Measurements from ENCODE around the gene RNASEH1. TPM values are rescaled to one million over a fixed set of nuclear protein-coding genes. Genes with fewer than 3 reads are reported as not detected.
A peak's percentile ranks its signal among the peaks of the same experiment; 100 is the strongest.

Gene RNASEH1
- total and polyA plus RNA-seq, 3 experiments from 2014 or later, result 34.4 to 38.1 (median 36.5) TPM

DNA sequence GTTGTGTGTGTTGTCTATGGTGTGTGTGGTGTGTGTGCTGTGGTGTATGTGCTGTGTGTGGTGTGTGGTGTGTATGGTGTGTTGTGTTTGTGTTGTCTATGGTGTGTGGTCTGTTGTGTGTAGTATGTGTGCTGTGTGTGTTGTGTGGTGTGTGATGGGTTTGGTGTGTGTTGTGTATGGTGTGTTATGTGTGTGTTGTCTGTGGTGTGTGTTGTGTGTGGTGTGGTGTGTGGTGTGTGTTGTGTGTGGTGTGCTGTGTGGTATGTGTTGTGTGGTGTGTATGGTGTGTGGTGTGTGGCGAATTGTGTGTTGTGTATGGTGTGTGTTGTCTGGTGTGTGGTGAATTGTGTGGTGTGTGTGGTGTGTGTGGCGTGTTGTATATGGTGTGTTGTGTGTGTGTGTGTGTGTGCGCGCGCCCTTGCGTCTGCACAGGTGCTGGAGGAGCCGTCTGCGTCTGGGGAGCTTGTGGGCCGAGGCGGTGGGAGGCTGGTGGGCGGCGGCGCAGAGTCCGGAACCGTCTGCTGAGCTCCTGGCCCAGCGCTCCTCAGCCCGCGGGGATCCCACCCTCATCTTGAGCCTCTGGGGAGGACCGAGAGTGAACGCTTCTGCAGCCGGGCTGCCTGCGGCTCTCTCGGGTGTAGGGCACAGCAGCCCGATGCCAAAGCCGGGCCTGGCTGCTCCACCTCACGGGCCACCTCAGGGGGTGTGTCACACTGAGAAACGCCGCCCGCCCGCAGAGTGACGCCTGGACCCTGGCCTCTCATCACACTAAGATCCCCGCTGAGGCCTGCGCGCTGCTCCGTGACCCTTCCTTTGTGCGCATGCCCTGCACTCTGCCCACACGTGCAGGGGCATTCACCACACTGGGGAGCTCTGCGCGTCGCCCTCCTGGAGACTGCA, 30.0 kb downstream of the RNASEH1 start:
- no peaks in the 10 kb centered on the region for H3K4me1 Mint-ChIP-seq
- ChIA-PET POLR2A (no interaction called here), CTCF (interaction anchor here (1.4 kb wide), 1 partner anchor 8 kb away, joined by 3 read pairs; no protein-coding TSS in a partner anchor)
- peak overlapping the region in 1 of 8 donors; percentile 54 for H3K27ac Mint-ChIP-seq
- peaks cover 0 to 2% of the 10 kb centered on the region in 2 donors for H3K27me3 Mint-ChIP-seq
- no peaks in the 10 kb centered on the region for H3K36me3 Mint-ChIP-seq
- DNase-seq, result no peak
- no peaks in the 10 kb centered on the region for H3K27me3 ChIP-seq (ENCODE audit: insufficient read depth, low read length, poor library complexity, severe bottlenecking)
- H3K36me3 ChIP-seq (ENCODE audit: insufficient read depth, low read length), result no peaks in the 10 kb centered on the region
- no peaks in the 10 kb centered on the region for H3K4me1 ChIP-seq (ENCODE audit: insufficient read depth, low read length)
- H3K9me3 ChIP-seq (ENCODE audit: low read length), result no peaks in the 10 kb centered on the region
- H3K4me3 Mint-ChIP-seq, result no peak overlapping the region
- H3K9me3 Mint-ChIP-seq, result no peaks in the 10 kb centered on the region
- H3K27ac ChIP-seq (ENCODE audit: low read depth, low read length), result no peak overlapping the region
- no peak overlapping the region for H3K4me3 ChIP-seq (ENCODE audit: low read length)

DNA sequence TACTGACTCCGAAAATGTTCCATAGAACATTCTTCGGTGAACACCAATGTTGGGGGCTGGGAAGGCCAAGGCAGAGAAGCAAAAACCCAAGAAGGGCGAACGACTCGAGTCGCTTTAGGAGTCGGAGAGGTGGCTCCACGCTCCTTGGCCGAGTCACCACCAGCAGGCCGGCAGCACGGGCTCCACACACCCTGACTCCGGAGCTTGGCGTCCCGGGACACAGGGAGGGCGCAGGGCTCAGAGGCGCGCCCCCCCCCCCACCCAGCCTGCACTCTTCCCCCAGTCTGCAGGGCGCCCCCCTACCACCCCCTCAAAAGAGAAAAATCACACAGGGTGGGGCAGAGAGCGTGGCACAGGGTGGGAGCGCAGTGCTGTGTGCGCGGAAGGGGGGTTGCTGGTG, 31.3 kb downstream of the RNASEH1 start:
- Histone ChIP-seq H3K36me3 (ENCODE audit: insufficient read depth, low read length) (no peaks in the 10 kb centered on the region), H3K27ac (ENCODE audit: low read depth, low read length) (no peak overlapping the region), H3K4me1 (ENCODE audit: insufficient read depth, low read length) (no peaks in the 10 kb centered on the region), H3K27me3 (ENCODE audit: insufficient read depth, low read length, poor library complexity, severe bottlenecking) (no peaks in the 10 kb centered on the region), H3K4me3 (ENCODE audit: low read length) (no peak overlapping the region), H3K9me3 (ENCODE audit: low read length) (no peaks in the 10 kb centered on the region)
- H3K36me3 Mint-ChIP-seq, result no peaks in the 10 kb centered on the region
- H3K9me3 Mint-ChIP-seq, result no peaks in the 10 kb centered on the region
- ChIA-PET CTCF (no interaction called here), POLR2A (no interaction called here)
- H3K4me1 Mint-ChIP-seq, result peaks cover under 1 to 2% (median 1%) of the 10 kb centered on the region in 3 donors
- no peak for DNase-seq
- H3K27ac Mint-ChIP-seq, result no peak overlapping the region
- no peak overlapping the region for H3K4me3 Mint-ChIP-seq
- peaks cover 0 to 2% of the 10 kb centered on the region in 2 donors for H3K27me3 Mint-ChIP-seq

DNA sequence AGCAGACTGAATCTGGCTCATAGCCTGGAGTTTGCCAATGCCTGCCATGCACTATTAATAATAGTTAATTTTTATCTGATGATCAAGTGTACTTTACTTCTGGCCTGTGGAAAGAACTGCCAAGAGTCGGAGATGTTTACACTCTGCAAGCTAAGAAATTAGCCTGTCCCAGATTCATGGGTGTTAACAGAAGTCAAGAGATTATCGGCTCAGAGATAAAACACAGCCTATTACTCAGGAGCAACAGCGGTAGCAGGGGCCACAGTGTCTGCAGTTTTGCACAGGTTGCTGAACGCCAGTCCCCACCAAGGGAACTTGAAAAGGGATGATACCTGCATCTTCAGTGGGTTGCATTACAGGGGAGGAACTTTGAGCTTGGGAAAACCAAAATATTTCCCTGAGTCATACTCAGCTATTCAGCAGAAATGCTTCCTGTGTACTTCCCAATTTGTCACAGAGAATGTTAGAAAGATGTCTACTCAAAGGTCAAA, 34.5 kb downstream of the RNASEH1 start:
- peaks cover 0 to 3% (median 0%) of the 10 kb centered on the region in 5 donors for H3K9me3 Mint-ChIP-seq
- H3K9me3 ChIP-seq (ENCODE audit: low read length), result no peaks in the 10 kb centered on the region
- H3K36me3 Mint-ChIP-seq, result peaks cover 0 to 6% (median 0%) of the 10 kb centered on the region in 3 donors
- peaks cover 0 to 9% of the 10 kb centered on the region in 2 donors for H3K27me3 Mint-ChIP-seq
- no peak overlapping the region for H3K27ac Mint-ChIP-seq
- no peaks in the 10 kb centered on the region for H3K27me3 ChIP-seq (ENCODE audit: insufficient read depth, low read length, poor library complexity, severe bottlenecking)
- no peak overlapping the region for H3K4me3 ChIP-seq (ENCODE audit: low read length)
- H3K4me1 ChIP-seq (ENCODE audit: insufficient read depth, low read length), result peaks cover 21% of the 10 kb centered on the region
- CTCF ChIA-PET, result interaction anchor here (1.0 to 1.3 kb wide), 2 partner anchors 11 to 100 kb away, joined by 3 read pairs; no protein-coding TSS in a partner anchor
- POLR2A ChIA-PET, result no interaction called here
- H3K4me1 Mint-ChIP-seq, result peaks cover 24 to 28% (median 24%) of the 10 kb centered on the region in 3 donors
- no peak overlapping the region for H3K27ac ChIP-seq (ENCODE audit: low read depth, low read length)
- no peak for DNase-seq
- no peaks in the 10 kb centered on the region for H3K36me3 ChIP-seq (ENCODE audit: insufficient read depth, low read length)
- no peak overlapping the region for H3K4me3 Mint-ChIP-seq

DNA sequence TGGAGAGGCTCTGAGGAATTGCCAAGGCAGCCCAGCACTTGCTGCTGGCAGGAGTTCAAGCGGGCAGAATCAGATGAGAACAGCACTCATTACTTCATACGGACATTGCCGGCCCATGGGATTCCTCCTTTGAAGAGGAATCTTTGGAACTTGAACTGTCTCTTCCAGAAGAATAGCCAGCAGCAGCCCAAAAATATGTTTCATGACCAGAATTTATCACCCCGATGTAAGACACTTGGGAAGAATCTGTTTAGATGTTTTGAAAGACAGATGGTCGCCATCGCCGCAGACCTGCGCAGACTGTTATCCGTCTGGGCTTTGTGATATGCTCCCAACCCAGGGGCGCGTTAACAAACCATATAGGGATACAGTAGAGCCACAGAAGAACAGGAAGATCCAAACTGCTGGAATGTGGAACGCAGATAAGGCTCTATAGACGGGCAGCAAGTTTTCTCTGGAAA, 35.1 kb downstream of the RNASEH1 start:
- Mint-ChIP-seq H3K4me3 (no peak overlapping the region), H3K9me3 (peaks cover 0 to 3% (median 0%) of the 10 kb centered on the region in 5 donors), H3K27ac (no peak overlapping the region), H3K27me3 (peaks cover 0 to 11% of the 10 kb centered on the region in 2 donors), H3K36me3 (peaks cover 0 to 9% (median 0%) of the 10 kb centered on the region in 3 donors), H3K4me1 (peaks cover 27 to 31% (median 28%) of the 10 kb centered on the region in 3 donors)
- no peak overlapping the region for H3K27ac ChIP-seq (ENCODE audit: low read depth, low read length)
- no peaks in the 10 kb centered on the region for H3K36me3 ChIP-seq (ENCODE audit: insufficient read depth, low read length)
- no peak overlapping the region for H3K4me3 ChIP-seq (ENCODE audit: low read length)
- H3K9me3 ChIP-seq (ENCODE audit: low read length), result no peaks in the 10 kb centered on the region
- DNase-seq, result no peak
- ChIA-PET CTCF (no interaction called here), POLR2A (no interaction called here)
- peaks cover 23% of the 10 kb centered on the region for H3K4me1 ChIP-seq (ENCODE audit: insufficient read depth, low read length)
- no peaks in the 10 kb centered on the region for H3K27me3 ChIP-seq (ENCODE audit: insufficient read depth, low read length, poor library complexity, severe bottlenecking)

DNA sequence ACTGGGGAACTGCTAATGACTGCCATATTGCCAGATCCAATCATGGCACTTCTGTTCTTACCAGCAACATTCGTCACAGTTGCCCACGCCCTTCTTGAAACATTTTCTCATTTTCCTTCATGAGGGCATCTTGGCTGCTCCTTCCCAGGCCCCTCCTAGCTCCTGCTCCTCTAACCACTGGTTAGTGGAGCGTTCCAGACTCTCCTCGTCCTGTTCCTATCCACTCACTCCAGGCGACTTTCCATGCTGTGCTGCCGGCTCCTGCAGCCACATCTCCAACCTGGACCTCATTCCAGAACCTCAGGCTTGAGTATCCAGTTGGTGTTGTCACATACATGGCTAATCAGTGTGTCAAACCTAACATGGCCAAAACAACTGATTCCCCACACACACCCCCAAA, 37.5 kb downstream of the RNASEH1 start:
- Mint-ChIP-seq H3K27me3 (peaks cover 0 to 11% of the 10 kb centered on the region in 2 donors), H3K36me3 (peaks cover 2 to 10% (median 3%) of the 10 kb centered on the region in 3 donors), H3K4me3 (peak overlapping the region; percentile 84 to 95 (median 91)), H3K4me1 (peaks cover 30 to 37% (median 33%) of the 10 kb centered on the region in 3 donors), H3K9me3 (peaks cover 2 to 5% (median 4%) of the 10 kb centered on the region in 5 donors), H3K27ac (peak overlapping the region in 6 of 8 donors; percentile 69 to 95 (median 94))
- Histone ChIP-seq H3K27me3 (ENCODE audit: insufficient read depth, low read length, poor library complexity, severe bottlenecking) (no peaks in the 10 kb centered on the region), H3K36me3 (ENCODE audit: insufficient read depth, low read length) (no peaks in the 10 kb centered on the region), H3K4me3 (ENCODE audit: low read length) (no peak overlapping the region), H3K27ac (ENCODE audit: low read depth, low read length) (no peak overlapping the region), H3K4me1 (ENCODE audit: insufficient read depth, low read length) (peaks cover 26% of the 10 kb centered on the region), H3K9me3 (ENCODE audit: low read length) (no peaks in the 10 kb centered on the region)
- CTCF ChIA-PET, result interaction anchor here (1.0 to 1.8 kb wide), 3 partner anchors 8 to 38 kb away, joined by 3 to 7 read pairs (median 3); partner anchors contain the start of gene RNASEH1
- no peak for DNase-seq
- POLR2A ChIA-PET, result interaction anchor here (0.8 to 2.6 kb wide), 2 partner anchors 37 to 131 kb away, joined by 4 to 32 read pairs; partner anchors contain the start of gene RNASEH1

DNA sequence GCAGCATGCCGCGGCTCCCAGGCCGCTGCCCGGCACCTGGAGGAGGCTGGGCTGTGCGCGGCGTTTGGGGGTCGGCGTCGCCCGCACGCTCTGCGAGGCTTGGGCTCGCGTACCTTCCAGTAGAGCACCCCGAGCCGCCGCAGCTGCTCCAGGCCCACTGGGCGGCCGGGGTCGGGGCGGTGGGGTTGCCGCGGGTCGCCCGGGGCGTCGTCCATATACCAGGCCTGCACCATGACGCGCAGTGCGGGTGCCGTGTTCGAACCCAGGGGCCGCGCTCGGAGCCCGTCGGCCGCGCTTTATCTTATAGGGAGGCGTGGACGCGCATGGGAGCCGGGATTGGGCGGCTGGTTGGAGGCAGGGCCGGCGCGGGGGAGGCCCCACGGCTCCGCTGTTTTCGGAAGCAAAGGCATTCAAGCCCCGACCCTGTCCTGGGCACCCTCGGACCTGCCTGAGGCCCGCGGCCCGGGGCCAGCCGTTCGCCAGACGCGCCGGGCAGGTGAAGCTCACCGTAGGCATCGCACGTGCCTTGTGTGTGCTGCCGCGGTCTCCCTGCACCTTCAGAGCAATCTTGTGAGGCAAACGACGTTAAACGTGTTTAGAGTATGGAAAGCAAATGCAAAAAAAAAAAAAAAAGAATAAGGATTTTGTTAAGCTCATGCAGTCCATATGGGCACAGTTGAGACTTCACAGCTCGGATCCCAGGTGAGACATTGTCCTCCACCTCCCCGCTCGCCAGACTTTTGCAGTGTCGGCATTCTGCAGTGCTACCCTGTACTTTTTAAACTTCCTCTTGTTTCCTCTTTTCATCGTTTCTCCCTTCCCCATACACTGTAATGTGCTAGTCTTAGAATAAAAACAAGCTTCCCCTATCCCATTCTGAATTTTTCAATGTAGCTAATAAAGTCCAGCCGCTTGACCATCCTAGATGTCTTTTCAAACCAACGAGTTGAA, 38.6 kb downstream of the RNASEH1 start, which contains the start of gene ADI1:
ADI1 (minus strand) TSS at position 277 of the 951 bp plus-strand sequence; CDS start at position 233, 44 bp downstream.
- H3K9me3 Mint-ChIP-seq, result peaks cover 5 to 12% (median 8%) of the 10 kb centered on the region in 5 donors
- peaks cover 0 to 11% of the 10 kb centered on the region in 2 donors for H3K27me3 Mint-ChIP-seq
- Histone ChIP-seq H3K4me3 (ENCODE audit: low read length) (peak within 1 kb of the TSS; percentile 80), H3K27me3 (ENCODE audit: insufficient read depth, low read length, poor library complexity, severe bottlenecking) (no peaks in the 10 kb centered on the region), H3K9me3 (ENCODE audit: low read length) (no peaks in the 10 kb centered on the region), H3K36me3 (ENCODE audit: insufficient read depth, low read length) (no peaks in the 10 kb centered on the region), H3K27ac (ENCODE audit: low read depth, low read length) (peak within 1 kb of the TSS; percentile 93), H3K4me1 (ENCODE audit: insufficient read depth, low read length) (peaks cover 26% of the 10 kb centered on the region)
- ChIA-PET CTCF (interaction anchor here (0.7 to 1.8 kb wide), 7 partner anchors 9 to 132 kb away, joined by 3 to 9 read pairs (median 3); partner anchors contain the start of gene RNASEH1), POLR2A (interaction anchor here (0.6 to 2.6 kb wide), 7 partner anchors 38 to 161 kb away, joined by 3 to 32 read pairs (median 4); partner anchors contain the start of genes EIPR1, RNASEH1 and RPS7)
- peak; percentile 63 to 84 (median 75) for DNase-seq
- H3K4me3 Mint-ChIP-seq, result peak within 1 kb of the TSS; percentile 84 to 95 (median 91)
- H3K27ac Mint-ChIP-seq, result peak within 1 kb of the TSS; percentile 91 to 97 (median 94)
- H3K36me3 Mint-ChIP-seq, result peaks cover 2 to 12% (median 6%) of the 10 kb centered on the region in 3 donors
- H3K4me1 Mint-ChIP-seq, result peaks cover 30 to 37% (median 33%) of the 10 kb centered on the region in 3 donors

Measured in CD8-positive, alpha-beta memory T cell (primary cell).